Neural progenitor cell (in vitro differentiated cells): Measurements from ENCODE around the gene LPIN1. TPM values are rescaled to one million over a fixed set of nuclear protein-coding genes. Genes with fewer than 3 reads are reported as not detected.

Experiments used
- DNase-seq: peaks from one replicate; pipeline ENCODE4 v3.0.0-alpha.2; 2016; ENCODE audit warnings: low spot score
- H2AFZ ChIP-seq: fragments of 200-600 bp; sonication (generic); replicated peaks from 2 replicates; pipeline ENCODE4 v1.6.1; 2016; ENCODE audit warnings: antibody characterized with exemption
- H3F3A ChIP-seq: fragments of 200-600 bp; sonication (generic); 2 replicates; pipeline ENCODE4 v1.6.1; 2016; ENCODE audit warnings: antibody characterized with exemption, low read depth
- H3K27ac ChIP-seq: fragments of 200-600 bp; sonication (generic); 2 replicates; pipeline ENCODE4 v1.5.1; 2016; ENCODE audit warnings: mild to moderate bottlenecking
- H3K27me3 ChIP-seq: fragments of 200-600 bp; sonication (generic); 2 replicates; pipeline ENCODE4 v1.6.1; 2016; ENCODE audit warnings: mild to moderate bottlenecking, moderate library complexity
- H3K36me3 ChIP-seq: fragments of 200-600 bp; sonication (generic); 2 replicates; pipeline ENCODE4 v1.5.1; 2016
- H3K4me1 ChIP-seq: fragments of 200-600 bp; sonication (generic); 2 replicates; pipeline ENCODE4 v1.6.1; 2016; ENCODE audit warnings: mixed run types
- H3K4me2 ChIP-seq: fragments of 200-600 bp; sonication (generic); 2 replicates; pipeline ENCODE4 v1.6.1; 2016
- H3K4me3 ChIP-seq: fragments of 200-600 bp; sonication (generic); 2 replicates; pipeline ENCODE4 v1.5.1; 2016
- H3K79me2 ChIP-seq: fragments of 200-600 bp; sonication (generic); 2 replicates; pipeline ENCODE4 v1.6.1; 2016; ENCODE audit warnings: low read depth
- H3K9ac ChIP-seq: fragments of 200-600 bp; sonication (generic); 2 replicates; pipeline ENCODE4 v1.6.1; 2016
- H3K9me3 ChIP-seq: fragments of 200-600 bp; sonication (generic); 2 replicates; pipeline ENCODE4 v1.5.1; 2016; ENCODE audit warnings: low read depth
- H4K20me1 ChIP-seq: fragments of 200-600 bp; sonication (generic); 2 replicates; pipeline ENCODE4 v1.6.1; 2016; ENCODE audit warnings: low read depth
- H3K27ac Mint-ChIP-seq: 3 replicates; pipeline ENCODE4 v1.8.0; 2021; ENCODE audit warnings: mixed read lengths
- H3K27me3 Mint-ChIP-seq: 2 replicates; pipeline ENCODE4 v1.8.0; 2022; ENCODE audit warnings: low read depth, mild to moderate bottlenecking, inconsistent platforms, moderate library complexity, mixed read lengths; ENCODE audit not compliant: insufficient read depth
- H3K36me3 Mint-ChIP-seq: 3 replicates; pipeline ENCODE4 v1.8.0; 2021; ENCODE audit warnings: mixed read lengths
- H3K4me1 Mint-ChIP-seq: 3 replicates; pipeline ENCODE4 v1.8.0; 2021; ENCODE audit warnings: mixed read lengths
- H3K4me3 Mint-ChIP-seq: 3 replicates; pipeline ENCODE4 v1.8.0; 2021; ENCODE audit warnings: mild to moderate bottlenecking, moderate library complexity, mixed read lengths
- H3K9me3 Mint-ChIP-seq: 3 replicates; pipeline ENCODE4 v1.8.0; 2020; ENCODE audit warnings: mixed read lengths
- EZH2 ChIP-seq: fragments of 200-600 bp; sonication (generic); IDR thresholded peaks from 2 replicates; pipeline ENCODE4 v1.6.1; 2017; ENCODE audit warnings: antibody characterized with exemption, mild to moderate bottlenecking, moderate library complexity
- EZH2phosphoT487 ChIP-seq: fragments of 200-600 bp; sonication (generic); IDR thresholded peaks from 2 replicates; pipeline ENCODE4 v1.6.1; 2017; ENCODE audit warnings: antibody characterized with exemption
- total RNA-seq: library from RNA; depleted of rRNA; stranded (reverse); fragments of >200 nt; gene quantifications from 2 replicates; pipeline ENCODE4 v1.2.3, GENCODE V29; 2015; ENCODE audit warnings: low replicate concordance
- TF ChIP-seq, protein P1 (sequence below): fragments of 200-600 bp; sonication (generic); IDR thresholded peaks from 2 replicates; pipeline ENCODE4 v1.5.1; 2017; ENCODE audit warnings: antibody characterized with exemption, mild to moderate bottlenecking

LPIN1 gene
- total RNA-seq, 1 donor from 2014 or later, result 18.0 TPM

- Histone ChIP-seq H3K27ac (no peak overlapping the region), H4K20me1 (no peaks in the 10 kb centered on the region), H3K4me2 (no peak overlapping the region), H3K9me3 (no peaks in the 10 kb centered on the region), H2AFZ (peak overlapping the region; percentile 90), H3K79me2 (no peaks in the 10 kb centered on the region), H3K9ac (no peak overlapping the region), H3K27me3 (no peaks in the 10 kb centered on the region), H3K4me3 (no peak overlapping the region), H3K4me1 (no peaks in the 10 kb centered on the region), H3F3A (peaks cover 2% of the 10 kb centered on the region), H3K36me3 (no peaks in the 10 kb centered on the region)
- peak; percentile 79 for DNase-seq
- Mint-ChIP-seq H3K27ac (peak overlapping the region; percentile 47), H3K4me1 (peaks cover 36% of the 10 kb centered on the region), H3K36me3 (peaks cover 2% of the 10 kb centered on the region), H3K9me3 (peaks cover 3% of the 10 kb centered on the region), H3K4me3 (no peak overlapping the region), H3K27me3 (no peaks in the 10 kb centered on the region)
- TF ChIP-seq EZH2phosphoT487, result no peak
- TF ChIP-seq, protein P1, sequence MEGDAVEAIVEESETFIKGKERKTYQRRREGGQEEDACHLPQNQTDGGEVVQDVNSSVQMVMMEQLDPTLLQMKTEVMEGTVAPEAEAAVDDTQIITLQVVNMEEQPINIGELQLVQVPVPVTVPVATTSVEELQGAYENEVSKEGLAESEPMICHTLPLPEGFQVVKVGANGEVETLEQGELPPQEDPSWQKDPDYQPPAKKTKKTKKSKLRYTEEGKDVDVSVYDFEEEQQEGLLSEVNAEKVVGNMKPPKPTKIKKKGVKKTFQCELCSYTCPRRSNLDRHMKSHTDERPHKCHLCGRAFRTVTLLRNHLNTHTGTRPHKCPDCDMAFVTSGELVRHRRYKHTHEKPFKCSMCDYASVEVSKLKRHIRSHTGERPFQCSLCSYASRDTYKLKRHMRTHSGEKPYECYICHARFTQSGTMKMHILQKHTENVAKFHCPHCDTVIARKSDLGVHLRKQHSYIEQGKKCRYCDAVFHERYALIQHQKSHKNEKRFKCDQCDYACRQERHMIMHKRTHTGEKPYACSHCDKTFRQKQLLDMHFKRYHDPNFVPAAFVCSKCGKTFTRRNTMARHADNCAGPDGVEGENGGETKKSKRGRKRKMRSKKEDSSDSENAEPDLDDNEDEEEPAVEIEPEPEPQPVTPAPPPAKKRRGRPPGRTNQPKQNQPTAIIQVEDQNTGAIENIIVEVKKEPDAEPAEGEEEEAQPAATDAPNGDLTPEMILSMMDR, result peak; percentile 60
Measured at GRCh38 chr2:11738589-11739436, 7.6 kb upstream of the LPIN1 start.

DNA sequence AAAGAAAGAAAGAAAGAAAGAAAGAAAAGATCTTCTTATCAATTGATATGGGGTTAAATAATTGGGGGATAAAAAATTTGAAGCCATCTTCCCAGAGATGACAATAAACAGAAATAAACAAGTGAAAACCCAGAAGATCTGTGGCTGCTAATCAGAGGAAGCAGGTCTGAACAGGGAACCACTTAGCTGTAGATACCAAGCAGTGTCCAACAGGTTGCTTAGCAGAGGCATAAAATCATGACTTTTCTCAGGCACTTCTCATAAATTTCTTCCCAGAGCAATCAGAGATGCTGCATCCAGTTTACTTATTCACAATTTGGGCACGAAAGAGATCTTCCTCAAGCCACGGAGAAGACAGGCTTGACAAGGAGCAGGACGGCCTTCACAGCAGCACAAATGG is 5.7 kb upstream of the LPIN1 start:
- H3K4me1 ChIP-seq, result peaks cover 11% of the 10 kb centered on the region
- peaks cover 14% of the 10 kb centered on the region for H3F3A ChIP-seq
- H3K4me3 Mint-ChIP-seq, result no peak overlapping the region
- H3K4me3 ChIP-seq, result no peak overlapping the region
- no peaks in the 10 kb centered on the region for H3K9me3 ChIP-seq
- H3K27me3 ChIP-seq, result no peaks in the 10 kb centered on the region
- H3K36me3 Mint-ChIP-seq, result peaks cover 2% of the 10 kb centered on the region
- H3K27ac ChIP-seq, result no peak overlapping the region
- H4K20me1 ChIP-seq, result no peaks in the 10 kb centered on the region
- H3K36me3 ChIP-seq, result no peaks in the 10 kb centered on the region
- no peak overlapping the region for H3K9ac ChIP-seq
- H3K4me1 Mint-ChIP-seq, result peaks cover 53% of the 10 kb centered on the region
- H3K79me2 ChIP-seq, result no peaks in the 10 kb centered on the region
- H3K27ac Mint-ChIP-seq, result no peak overlapping the region
- TF ChIP-seq EZH2 (no peak), EZH2phosphoT487 (no peak)
- TF ChIP-seq, protein P1, result no peak
- H3K27me3 Mint-ChIP-seq, result peaks cover 2% of the 10 kb centered on the region
- peaks cover 3% of the 10 kb centered on the region for H3K9me3 Mint-ChIP-seq
- DNase-seq, result no peak
- H2AFZ ChIP-seq, result no peak overlapping the region
- no peak overlapping the region for H3K4me2 ChIP-seq

GRCh38 chr2:11742317-11742701 is 4.1 kb upstream of the LPIN1 start:
- H3K4me3 Mint-ChIP-seq, result peak overlapping the region; percentile 4
- Histone ChIP-seq H3K4me2 (no peak overlapping the region), H2AFZ (no peak overlapping the region), H3K27ac (no peak overlapping the region), H3K27me3 (no peaks in the 10 kb centered on the region), H3F3A (peaks cover 21% of the 10 kb centered on the region), H3K4me1 (peaks cover 16% of the 10 kb centered on the region), H3K9me3 (no peaks in the 10 kb centered on the region), H3K9ac (no peak overlapping the region), H3K4me3 (no peak overlapping the region), H4K20me1 (peaks cover 4% of the 10 kb centered on the region), H3K36me3 (no peaks in the 10 kb centered on the region), H3K79me2 (peaks cover 6% of the 10 kb centered on the region)
- peaks cover 61% of the 10 kb centered on the region for H3K4me1 Mint-ChIP-seq
- H3K9me3 Mint-ChIP-seq, result peaks cover 3% of the 10 kb centered on the region
- peaks cover 5% of the 10 kb centered on the region for H3K27me3 Mint-ChIP-seq
- TF ChIP-seq EZH2phosphoT487 (no peak), EZH2 (no peak)
- TF ChIP-seq, protein P1, result no peak
- no peak for DNase-seq
- H3K36me3 Mint-ChIP-seq, result peaks cover 2% of the 10 kb centered on the region
- peak overlapping the region; percentile 20 for H3K27ac Mint-ChIP-seq
